Keratinocyte (primary cell): Measurements from ENCODE around the gene TRPV2. TPM values are rescaled to one million over a fixed set of nuclear protein-coding genes. Genes with fewer than 3 reads are reported as not detected.

ENCODE experiments used
- DNase-seq: peaks from one replicate; pipeline ENCODE4 v3.0.0-alpha.2; 2011; ENCODE audit warnings: low read depth, missing footprints, low spot score
- FAIRE-seq: peaks from 2 replicates; lab custom pipeline; 2011; peaks lifted over from hg19 to GRCh38; lab: Jason Lieb, UNC
- H2AFZ ChIP-seq: 2 replicates; pipeline ENCODE4 v1.6.0; 2012; ENCODE audit warnings: low read length, control low read depth, inconsistent platforms; ENCODE audit not compliant: control insufficient read depth
- H3K27ac ChIP-seq: 2 replicates; pipeline ENCODE4 v1.5.1; 2011; ENCODE audit warnings: low read length; ENCODE audit not compliant: control insufficient read depth, insufficient read depth
- H3K27me3 ChIP-seq: 3 replicates; pipeline ENCODE4 v1.6.0; 2011; ENCODE audit warnings: low read length; ENCODE audit not compliant: control insufficient read depth, insufficient read depth; ENCODE audit errors: extremely low read depth
- H3K36me3 ChIP-seq, 2 experiments: 2 replicates in 1 of 2; 3 replicates in 1 of 2; pipeline ENCODE4 v1.5.1; 2011; ENCODE audit warnings: low read length in 2 of 2, mild to moderate bottlenecking in 1 of 2; ENCODE audit not compliant: control insufficient read depth in 2 of 2, insufficient read depth in 2 of 2; ENCODE audit errors: extremely low read depth in 1 of 2
- H3K4me1 ChIP-seq: 3 replicates; pipeline ENCODE4 v1.5.1; 2011; ENCODE audit warnings: low read length; ENCODE audit not compliant: control insufficient read depth, insufficient read depth; ENCODE audit errors: extremely low read depth
- H3K4me2 ChIP-seq: 3 replicates; pipeline ENCODE4 v1.6.0; 2011; ENCODE audit warnings: low read depth, low read length; ENCODE audit not compliant: control insufficient read depth, insufficient read depth; ENCODE audit errors: extremely low read depth
- H3K4me3 ChIP-seq, 3 experiments: fragments of 200-600 bp in 1 of 3; sonication (generic) in 1 of 3; 2 replicates in 2 of 3; 3 replicates in 1 of 3; pipeline ENCODE4 v1.5.1; 2011 to 2016; ENCODE audit warnings: low read length in 3 of 3, mild to moderate bottlenecking in 3 of 3, control low read depth in 2 of 3, inconsistent platforms in 1 of 3, low read depth in 1 of 3, mixed read lengths in 1 of 3, mixed run types in 1 of 3, moderate library complexity in 1 of 3; ENCODE audit not compliant: control insufficient read depth in 2 of 3, insufficient read depth in 2 of 3; ENCODE audit errors: extremely low read depth in 1 of 3
- H3K79me2 ChIP-seq: 2 replicates; pipeline ENCODE4 v1.6.0; 2012; ENCODE audit warnings: low read length; ENCODE audit not compliant: control insufficient read depth, insufficient read depth
- H3K9ac ChIP-seq: 3 replicates; pipeline ENCODE4 v1.6.0; 2011; ENCODE audit warnings: low read length; ENCODE audit not compliant: control insufficient read depth, insufficient read depth; ENCODE audit errors: extremely low read depth
- H3K9me1 ChIP-seq: 3 replicates; pipeline ENCODE4 v1.6.0; 2011; ENCODE audit warnings: low read length; ENCODE audit not compliant: control insufficient read depth, insufficient read depth; ENCODE audit errors: extremely low read depth
- H3K9me3 ChIP-seq: 2 replicates; pipeline ENCODE4 v1.5.1; 2012; ENCODE audit warnings: low read depth, low read length; ENCODE audit not compliant: control insufficient read depth
- H4K20me1 ChIP-seq: 3 replicates; pipeline ENCODE4 v1.6.0; 2011; ENCODE audit warnings: low read length; ENCODE audit not compliant: control insufficient read depth, insufficient read depth; ENCODE audit errors: extremely low read depth
- CTCF ChIP-seq, 3 experiments: IDR thresholded peaks in 1 of 3; conservative IDR thresholded peaks in 1 of 3; optimal IDR thresholded peaks in 1 of 3; 2 replicates in 2 of 3; 3 replicates in 1 of 3; pipeline versions ENCODE3 to v1.5.1; 2011; ENCODE audit warnings: low read length in 3 of 3, mild to moderate bottlenecking in 3 of 3, moderate library complexity in 2 of 3, control low read depth in 1 of 3, inconsistent platforms in 1 of 3; ENCODE audit not compliant: insufficient read depth in 2 of 3; ENCODE audit errors: extremely low read depth in 1 of 3
- EZH2 ChIP-seq: IDR thresholded peaks from one replicate; pipeline ENCODE4 v1.6.1; 2012; ENCODE audit warnings: inconsistent platforms, mild to moderate bottlenecking, low read length, moderate library complexity
- dilution Hi-C: fragments of 300-500 bp; cut with MboI; formaldehyde crosslinking; loops from one replicate; pipeline ENCODE4 v1.7.0; 2020; ENCODE audit warnings: low sequenced_read_pairs; ENCODE audit not compliant: extremely low pct_ligation_motif_present
- polyA plus RNA-seq, 5 experiments: library from polyadenylated mRNA; depleted of rRNA in 3 of 5; stranded (reverse) in 3 of 5; stranded (forward) in 1 of 5; unstranded in 1 of 5; fragments of >200 nt; gene quantifications; 1 replicate in 1 of 5; 2 replicates in 3 of 5; 3 replicates in 1 of 5; pipeline versions ENCODE4 v1.2.1 to v1.2.3, GENCODE V29; 2011 to 2012; ENCODE audit warnings: missing spikeins in 2 of 5, low read depth in 1 of 5, low replicate concordance in 1 of 5

Gene TRPV2
- polyA plus RNA-seq, 1 donor (not counting 4 experiments of a cell fraction or from before 2014, with no cell fraction given) = 0.09 TPM

- Histone ChIP-seq H3K4me2 (no peak overlapping the region), H3K9me1 (no peaks in the 10 kb centered on the region), H3K4me1 (no peaks in the 10 kb centered on the region), H3K4me3 (no peak overlapping the region), H3K36me3 (no peaks in the 10 kb centered on the region), H2AFZ (no peak overlapping the region), H3K9me3 (no peaks in the 10 kb centered on the region), H4K20me1 (no peaks in the 10 kb centered on the region), H3K79me2 (no peaks in the 10 kb centered on the region), H3K27ac (no peak overlapping the region), H3K27me3 (peaks cover 7% of the 10 kb centered on the region), H3K9ac (no peak overlapping the region)
- DNase-seq = no peak
- FAIRE-seq = no peak
- dilution Hi-C loops = no loop called here
- TF ChIP-seq EZH2 = no peak
- TF ChIP-seq CTCF (optimal IDR thresholded peaks at IDR 0.05 in 1 of 3, IDR thresholded peaks at IDR 0.05 in 1 of 3, conservative IDR thresholded peaks at IDR 0.05 in 1 of 3; ENCODE audit: extremely low read depth in 1 of 3, insufficient read depth in 2 of 3, low read length in 3 of 3) = no peak
These were observed 51.0 kb downstream of the TRPV2 start for GRCh38 chr17:16466407-16466806.

DNA sequence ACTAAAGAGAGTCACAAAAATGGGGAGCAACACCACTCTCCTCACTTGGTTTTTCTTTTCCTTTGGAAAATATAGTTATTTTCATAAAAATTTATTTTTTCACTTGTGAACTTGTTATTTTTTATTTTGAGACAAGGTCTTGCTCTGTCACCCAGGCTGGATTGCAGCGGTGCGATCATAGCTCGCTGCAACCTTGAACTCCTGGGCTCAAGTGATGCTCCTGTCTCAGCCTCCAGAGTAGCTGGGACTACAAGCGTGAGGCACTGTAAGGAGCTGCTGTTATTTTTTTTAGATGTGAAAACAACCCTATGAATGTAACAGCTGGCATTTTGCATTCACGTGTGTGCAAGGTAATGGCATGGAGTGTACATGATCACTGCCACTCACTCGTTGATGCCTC, 51.7 kb downstream of the TRPV2 start:
- dilution Hi-C loops = no loop called here
- H3K9me3 ChIP-seq = no peaks in the 10 kb centered on the region

More for the DNA sequence above, 51.7 kb downstream of the TRPV2 start:
- no peaks in the 10 kb centered on the region for H3K4me1 ChIP-seq
- no peaks in the 10 kb centered on the region for H3K9me1 ChIP-seq
- no peak overlapping the region for H3K4me3 ChIP-seq
- no peak overlapping the region for H3K27ac ChIP-seq
- TF ChIP-seq EZH2 (no peak), CTCF (optimal IDR thresholded peaks at IDR 0.05 in 1 of 3, IDR thresholded peaks at IDR 0.05 in 1 of 3, conservative IDR thresholded peaks at IDR 0.05 in 1 of 3; ENCODE audit: extremely low read depth in 1 of 3, insufficient read depth in 2 of 3, low read length in 3 of 3) (no peak)
- no peaks in the 10 kb centered on the region for H3K36me3 ChIP-seq
- FAIRE-seq (no peak), DNase-seq (no peak)
- H3K4me2 ChIP-seq = no peak overlapping the region
- H3K79me2 ChIP-seq = no peaks in the 10 kb centered on the region
- H2AFZ ChIP-seq = no peak overlapping the region
- no peak overlapping the region for H3K9ac ChIP-seq
- no peaks in the 10 kb centered on the region for H4K20me1 ChIP-seq
- peaks cover 9% of the 10 kb centered on the region for H3K27me3 ChIP-seq
